Smooth muscle cell of the brain vasculature (primary cell): ENCODE data around the gene SMPD4.
"Not testable (repeated sequence)": the region's sequence is repeated elsewhere in the genome, so short reads cannot be mapped to it uniquely, and the experiment has no call there.

Experiments
- DNase-seq: peaks from one replicate; pipeline ENCODE4 v3.0.0-alpha.2; 2012; ENCODE audit warnings: low read depth, low spot score

SMPD4 gene, protein sequence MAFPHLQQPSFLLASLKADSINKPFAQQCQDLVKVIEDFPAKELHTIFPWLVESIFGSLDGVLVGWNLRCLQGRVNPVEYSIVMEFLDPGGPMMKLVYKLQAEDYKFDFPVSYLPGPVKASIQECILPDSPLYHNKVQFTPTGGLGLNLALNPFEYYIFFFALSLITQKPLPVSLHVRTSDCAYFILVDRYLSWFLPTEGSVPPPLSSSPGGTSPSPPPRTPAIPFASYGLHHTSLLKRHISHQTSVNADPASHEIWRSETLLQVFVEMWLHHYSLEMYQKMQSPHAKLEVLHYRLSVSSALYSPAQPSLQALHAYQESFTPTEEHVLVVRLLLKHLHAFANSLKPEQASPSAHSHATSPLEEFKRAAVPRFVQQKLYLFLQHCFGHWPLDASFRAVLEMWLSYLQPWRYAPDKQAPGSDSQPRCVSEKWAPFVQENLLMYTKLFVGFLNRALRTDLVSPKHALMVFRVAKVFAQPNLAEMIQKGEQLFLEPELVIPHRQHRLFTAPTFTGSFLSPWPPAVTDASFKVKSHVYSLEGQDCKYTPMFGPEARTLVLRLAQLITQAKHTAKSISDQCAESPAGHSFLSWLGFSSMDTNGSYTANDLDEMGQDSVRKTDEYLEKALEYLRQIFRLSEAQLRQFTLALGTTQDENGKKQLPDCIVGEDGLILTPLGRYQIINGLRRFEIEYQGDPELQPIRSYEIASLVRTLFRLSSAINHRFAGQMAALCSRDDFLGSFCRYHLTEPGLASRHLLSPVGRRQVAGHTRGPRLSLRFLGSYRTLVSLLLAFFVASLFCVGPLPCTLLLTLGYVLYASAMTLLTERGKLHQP

DNA sequence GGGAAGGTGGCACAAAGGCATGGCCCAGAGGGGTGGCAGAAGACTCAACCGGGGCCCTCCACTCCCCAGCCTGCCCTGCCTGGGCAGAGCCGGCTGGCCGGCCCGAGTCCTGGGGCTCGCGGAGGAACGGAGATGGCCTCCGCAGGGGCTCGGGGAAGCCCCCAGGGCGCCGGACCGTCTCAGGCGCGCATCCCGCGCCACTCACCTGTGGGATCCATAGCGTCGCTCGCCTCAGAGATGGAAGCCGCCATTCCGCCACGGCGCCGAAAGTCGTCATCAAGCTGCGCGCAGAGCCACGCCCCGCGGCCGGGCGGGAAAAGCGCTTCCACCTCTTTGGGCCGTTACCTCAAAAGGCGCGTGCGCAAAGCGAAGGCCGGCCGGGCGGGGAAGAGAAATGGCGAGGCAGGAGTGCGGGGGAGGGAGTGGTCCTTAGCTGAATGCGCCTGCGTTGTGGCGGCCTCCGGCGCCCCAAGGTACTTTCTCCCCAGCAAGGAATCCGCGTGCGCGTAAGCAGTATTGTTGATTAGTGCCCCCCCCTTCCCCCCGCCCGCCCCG lies at the start of gene SMPD4:
SMPD4 (minus strand) TSS at position 278 of the 555 bp plus-strand sequence. CDS start 5,010 bp downstream, outside the sequence.
- peak; percentile 92 for DNase-seq

DNA sequence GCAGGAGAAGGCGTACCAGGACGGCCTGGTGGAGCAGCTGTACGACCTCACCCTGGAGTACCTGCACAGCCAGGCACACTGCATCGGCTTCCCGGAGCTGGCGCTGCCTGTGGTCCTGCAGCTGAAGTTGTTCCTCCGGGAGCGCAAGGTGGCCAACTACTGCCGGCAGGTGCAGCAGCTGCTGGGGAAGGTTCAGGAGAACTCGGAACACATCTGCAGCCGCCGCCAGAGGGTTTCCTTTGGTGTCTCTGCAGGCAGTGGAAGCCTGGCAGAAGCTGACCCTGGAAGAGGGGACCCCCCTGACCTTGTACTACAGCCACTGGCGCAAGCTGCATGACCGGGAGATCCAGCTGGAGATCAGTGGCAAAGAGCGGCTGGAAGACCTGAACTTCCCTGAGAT lies 49.5 kb upstream of the SMPD4 start:
- not testable (repeated sequence) for DNase-seq

DNA sequence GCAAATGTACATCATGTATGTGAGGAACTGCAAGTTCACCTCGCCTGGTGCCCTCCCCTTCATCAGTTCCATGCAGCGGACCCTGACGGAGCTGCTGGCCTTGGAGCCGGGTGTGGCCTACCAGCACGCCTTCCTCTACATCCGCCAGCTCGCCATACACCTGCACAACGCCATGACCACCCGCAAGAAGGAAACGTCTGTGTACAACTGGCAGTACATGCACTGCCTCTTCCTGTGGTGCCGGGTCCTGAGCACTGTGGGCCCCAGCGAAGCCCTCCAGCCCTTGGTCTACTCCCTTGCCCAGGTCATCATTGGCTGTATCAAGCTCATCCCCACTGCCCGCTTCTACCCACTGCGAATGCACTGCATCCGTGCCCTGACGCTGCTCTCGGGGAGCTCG lies 49.0 kb upstream of the SMPD4 start:
- not testable (repeated sequence) for DNase-seq

DNA sequence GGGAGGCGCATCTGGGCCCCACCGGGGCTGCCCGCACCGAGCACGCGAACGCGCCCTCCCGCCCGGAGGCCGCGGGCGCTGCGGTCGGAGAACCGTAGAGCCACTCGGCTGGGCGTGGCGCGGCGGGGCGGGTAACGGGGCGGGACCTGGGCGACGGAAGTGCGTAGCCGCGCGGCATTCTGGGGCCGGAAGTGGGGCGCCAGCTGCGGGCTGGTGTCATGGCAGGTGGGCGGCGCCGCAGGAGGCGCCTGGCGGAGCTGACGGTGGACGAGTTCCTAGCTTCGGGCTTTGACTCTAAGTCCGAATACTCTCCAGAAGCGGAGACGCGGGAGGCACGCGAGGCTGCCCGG lies 47.7 kb upstream of the SMPD4 start:
- DNase-seq = not testable (repeated sequence)

- not testable (repeated sequence) for DNase-seq
Observed at GRCh38 chr2:130228467-130229160, 47.2 kb upstream of the SMPD4 start.

DNA sequence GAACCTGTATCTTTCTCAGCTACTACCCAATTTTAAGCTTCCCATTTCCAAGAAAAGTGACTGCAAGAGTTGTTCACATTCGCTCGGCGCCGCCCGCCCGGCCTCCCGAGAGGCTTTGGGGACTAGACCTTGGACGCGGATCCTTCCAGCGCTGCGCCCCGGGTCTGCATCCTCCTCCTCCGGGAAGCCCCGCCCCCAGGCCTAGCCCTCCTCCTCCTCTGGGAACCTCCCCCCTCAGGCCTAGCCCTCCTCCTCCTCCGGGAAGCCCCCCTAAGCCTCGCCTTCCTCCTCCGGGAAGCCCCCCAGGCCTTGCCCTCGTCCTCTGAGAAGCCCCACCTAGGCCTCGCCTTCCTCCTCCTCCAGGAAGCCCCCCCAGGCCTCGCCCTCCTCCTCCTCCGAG lies 46.6 kb upstream of the SMPD4 start:
- not testable (repeated sequence) for DNase-seq

DNA sequence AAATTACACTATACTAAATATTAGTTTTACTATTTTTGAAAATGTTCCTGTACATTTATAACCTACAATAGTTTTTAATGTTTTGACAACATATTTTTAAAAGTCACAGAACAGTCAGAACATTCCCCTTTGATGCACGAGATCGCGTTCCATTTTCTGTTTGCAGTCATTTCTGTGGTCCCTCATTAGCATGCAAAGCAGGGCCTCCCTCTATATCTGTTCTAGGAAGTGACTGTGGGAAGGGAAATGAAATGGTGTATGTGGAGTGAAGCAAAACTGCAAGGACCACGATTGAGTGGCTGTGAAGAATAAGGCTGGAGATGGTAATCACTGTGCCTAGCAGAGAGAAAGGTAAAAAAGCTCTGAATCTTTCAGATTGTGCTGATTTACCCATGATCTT lies 41.1 kb upstream of the SMPD4 start:
- DNase-seq = not testable (repeated sequence)

DNA sequence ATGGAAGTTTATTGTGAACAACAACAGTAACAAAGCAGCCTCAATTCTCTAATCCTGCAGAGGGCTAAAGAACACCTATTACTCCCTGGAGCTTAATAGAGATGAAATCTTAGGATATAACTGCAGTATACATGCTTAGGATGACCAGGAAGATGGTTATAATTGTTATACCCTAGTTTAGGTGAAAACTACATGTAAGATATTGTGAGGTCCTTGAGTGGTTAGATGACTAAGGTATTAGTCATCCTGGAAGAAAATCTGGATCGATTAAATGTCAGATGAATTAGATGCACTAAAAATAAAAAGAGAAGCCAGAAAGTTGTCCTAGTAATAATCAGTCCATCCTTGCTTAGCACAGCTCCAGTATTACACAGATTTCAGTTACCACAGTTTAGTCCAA lies 39.1 kb upstream of the SMPD4 start:
- DNase-seq = not testable (repeated sequence)

DNA sequence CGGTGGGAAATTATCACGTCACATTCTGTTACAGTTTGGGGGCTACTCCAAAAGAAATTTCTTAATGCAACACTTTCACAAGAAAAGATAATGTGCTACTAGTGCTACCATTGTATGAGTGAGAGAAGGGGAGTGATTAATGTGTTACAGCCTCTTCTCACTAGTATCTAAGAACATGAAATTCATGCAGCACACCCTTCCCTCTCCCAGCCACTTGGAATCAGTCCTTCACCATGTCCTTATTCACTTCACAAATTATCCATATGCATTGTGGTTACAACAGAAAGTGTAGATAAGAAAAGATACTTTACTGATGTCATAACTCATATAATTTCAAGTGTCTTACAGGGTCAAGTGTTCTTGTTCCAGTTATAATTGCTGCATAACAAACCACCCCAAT lies 37.7 kb upstream of the SMPD4 start:
- not testable (repeated sequence) for DNase-seq

DNA sequence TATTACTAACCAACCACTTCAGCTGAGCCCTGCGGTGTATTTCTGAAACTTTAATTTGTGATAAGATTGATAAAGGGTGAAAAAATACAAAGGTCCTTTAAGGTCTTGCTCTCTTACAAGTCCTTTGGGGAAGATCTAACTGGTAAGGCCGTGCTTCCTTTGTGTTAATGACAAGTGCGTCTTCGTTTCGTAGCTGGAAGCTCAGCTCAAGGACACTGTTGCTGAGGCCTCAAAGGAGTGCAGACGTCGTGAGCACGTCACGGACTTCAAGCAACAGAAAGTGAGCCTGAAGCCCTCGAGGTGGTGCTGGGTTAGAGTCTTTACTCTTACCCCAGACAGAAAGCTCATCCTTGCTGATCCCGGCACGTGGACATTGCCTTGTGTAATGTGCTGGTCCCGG lies 25.6 kb upstream of the SMPD4 start:
- DNase-seq = not testable (repeated sequence)

DNA sequence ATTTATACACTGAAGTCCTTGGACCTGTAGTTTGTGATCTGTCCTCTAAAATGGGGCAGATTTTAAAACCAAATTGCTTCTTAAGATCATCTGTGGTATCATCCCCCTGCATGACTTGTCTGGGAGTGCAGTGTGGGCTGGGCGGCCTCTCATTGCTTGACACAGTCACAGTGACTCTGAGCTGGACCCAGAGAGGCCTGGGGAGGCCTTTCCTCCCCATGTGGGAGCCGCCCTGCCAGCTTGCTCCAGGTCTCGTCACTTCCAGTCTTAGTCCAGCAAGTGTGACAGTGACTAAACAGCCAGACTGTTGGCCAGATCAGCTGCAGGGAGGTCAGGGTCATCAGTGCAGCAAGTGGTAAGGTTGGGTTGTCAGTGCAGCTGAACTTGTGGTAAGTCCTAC lies 21.7 kb upstream of the SMPD4 start:
- not testable (repeated sequence) for DNase-seq

- DNase-seq = not testable (repeated sequence)
Observed at GRCh38 chr2:130202518-130202917, 21.1 kb upstream of the SMPD4 start.

DNA sequence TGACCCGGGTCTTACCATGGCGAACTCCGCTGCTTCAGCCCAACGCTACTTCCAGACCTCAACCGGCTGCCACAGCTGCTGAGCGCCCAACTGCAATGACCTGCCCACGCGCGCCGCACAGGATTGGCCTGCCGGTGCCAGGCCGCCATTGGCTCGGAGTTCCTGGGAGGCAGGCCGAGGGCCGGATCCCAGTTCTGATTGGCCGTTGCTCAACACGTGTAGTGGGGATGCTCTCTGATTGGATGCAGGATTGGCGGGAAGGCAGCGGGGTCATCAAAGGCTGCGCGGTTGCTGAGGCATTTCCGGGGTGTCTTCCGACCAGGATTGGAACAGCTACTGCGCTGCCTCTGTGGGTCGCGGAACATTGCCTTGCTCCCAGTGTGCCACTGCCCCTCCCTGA lies 16.9 kb upstream of the SMPD4 start, which contains the start of gene TUBA3E:
TUBA3E (minus strand) TSS at position 97 of the 400 bp plus-strand sequence; CDS start at position 18, 79 bp downstream.
- no peak for DNase-seq

GRCh38 chr2:130196052-130196451 lies 14.7 kb upstream of the SMPD4 start:
- not testable (repeated sequence) for DNase-seq

DNA sequence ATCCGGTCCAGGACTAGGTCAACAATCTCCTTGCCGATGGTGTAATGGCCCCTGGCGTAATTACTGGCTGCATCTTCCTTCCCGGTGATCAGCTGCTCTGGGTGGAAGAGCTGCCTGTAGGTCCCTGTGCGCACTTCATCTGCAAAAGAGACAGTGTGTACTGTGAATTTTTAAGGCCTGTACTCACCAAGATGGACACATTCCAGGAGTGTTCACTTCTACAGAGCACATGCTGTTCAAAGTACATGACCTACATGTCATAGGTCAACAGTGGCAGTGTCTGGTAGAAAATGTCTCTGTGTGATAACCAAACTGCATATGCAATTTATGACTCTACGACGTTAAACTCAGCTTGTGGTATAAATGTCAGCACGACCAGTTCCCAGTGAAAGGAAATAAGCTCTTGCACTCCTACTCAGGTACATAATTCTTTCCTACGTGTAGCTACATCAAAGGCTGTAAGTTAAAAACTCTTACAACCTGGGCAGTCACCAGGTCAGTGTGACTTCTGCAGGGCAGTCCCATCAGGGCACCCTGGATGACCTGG lies 13.8 kb upstream of the SMPD4 start:
- not testable (repeated sequence) for DNase-seq

GRCh38 chr2:130193824-130194223 lies 12.4 kb upstream of the SMPD4 start:
- DNase-seq = not testable (repeated sequence)

DNA sequence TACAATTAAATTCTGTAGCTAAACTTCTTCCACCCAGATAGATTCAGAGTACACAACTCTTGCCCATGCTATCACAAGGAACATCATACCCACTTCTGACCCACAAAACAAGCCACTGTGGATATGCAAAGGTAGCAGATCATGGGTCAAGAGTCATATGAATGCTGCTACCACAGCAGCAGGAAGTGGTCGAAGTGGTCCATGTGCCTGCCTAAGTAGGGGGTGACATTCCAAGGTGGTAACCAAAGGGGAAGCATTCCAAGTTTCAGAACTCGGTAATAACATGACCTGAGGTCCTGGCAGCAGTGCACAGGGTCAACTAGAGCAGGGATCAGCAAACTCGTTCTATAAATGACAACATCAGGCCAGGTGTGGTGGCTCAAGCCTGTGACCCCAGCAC lies 11.0 kb upstream of the SMPD4 start:
- DNase-seq = not testable (repeated sequence)

- DNase-seq = not testable (repeated sequence)
Observed at GRCh38 chr2:130191319-130191718, 9.9 kb upstream of the SMPD4 start.

DNA sequence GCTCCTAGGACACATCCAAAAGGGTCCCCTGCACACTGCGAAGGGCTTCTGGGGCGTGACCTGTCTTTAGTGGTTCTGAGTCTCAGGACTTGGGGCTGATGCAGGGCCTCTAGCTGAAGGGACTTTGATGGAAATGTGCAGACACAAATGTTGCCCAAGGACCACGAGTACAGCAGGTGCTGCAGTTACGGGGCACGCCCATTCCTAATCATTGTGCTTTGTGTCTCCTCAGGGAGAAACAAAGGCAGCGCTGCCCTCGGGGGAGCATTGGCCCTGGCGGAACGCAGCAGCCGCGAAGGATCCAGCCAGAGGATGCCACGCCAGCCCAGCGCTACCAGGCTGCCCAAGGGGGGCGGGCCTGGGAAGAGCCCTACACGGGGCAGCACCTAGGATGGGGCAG lies 8.8 kb upstream of the SMPD4 start:
- DNase-seq = no peak

DNA sequence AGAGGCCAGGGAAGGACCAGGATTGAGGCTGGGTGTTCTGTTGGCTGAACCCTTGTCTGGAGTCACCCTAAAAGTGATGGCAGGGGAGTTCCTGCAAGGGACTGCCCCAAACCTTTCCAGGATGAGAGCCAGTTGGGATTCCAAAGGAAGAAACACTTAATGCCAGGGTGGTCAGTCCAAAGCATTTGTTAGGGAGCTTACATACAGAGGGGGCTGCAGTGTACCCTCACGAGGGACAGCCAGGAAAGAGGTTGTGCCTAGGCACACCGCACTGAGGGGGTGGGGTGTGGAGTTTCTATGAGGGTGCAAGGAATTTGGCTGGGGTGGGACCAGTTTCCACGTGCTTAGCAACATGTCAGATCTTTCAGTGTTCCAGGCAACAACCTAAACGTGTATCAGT lies 7.6 kb upstream of the SMPD4 start:
- not testable (repeated sequence) for DNase-seq
